ENCODE results near the gene ATP6V1C2. TPM values are rescaled to one million over a fixed set of nuclear protein-coding genes. Genes with fewer than 3 reads are reported as not detected.

Gene ATP6V1C2, protein sequence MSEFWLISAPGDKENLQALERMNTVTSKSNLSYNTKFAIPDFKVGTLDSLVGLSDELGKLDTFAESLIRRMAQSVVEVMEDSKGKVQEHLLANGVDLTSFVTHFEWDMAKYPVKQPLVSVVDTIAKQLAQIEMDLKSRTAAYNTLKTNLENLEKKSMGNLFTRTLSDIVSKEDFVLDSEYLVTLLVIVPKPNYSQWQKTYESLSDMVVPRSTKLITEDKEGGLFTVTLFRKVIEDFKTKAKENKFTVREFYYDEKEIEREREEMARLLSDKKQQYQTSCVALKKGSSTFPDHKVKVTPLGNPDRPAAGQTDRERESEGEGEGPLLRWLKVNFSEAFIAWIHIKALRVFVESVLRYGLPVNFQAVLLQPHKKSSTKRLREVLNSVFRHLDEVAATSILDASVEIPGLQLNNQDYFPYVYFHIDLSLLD
- 1.6 TPM for total RNA-seq
- long read RNA-seq, partial matches to known transcripts: 0 of 5 reads
- long read RNA-seq, other reads (novel, unspliced or antisense): 4 of 5 reads

DNA sequence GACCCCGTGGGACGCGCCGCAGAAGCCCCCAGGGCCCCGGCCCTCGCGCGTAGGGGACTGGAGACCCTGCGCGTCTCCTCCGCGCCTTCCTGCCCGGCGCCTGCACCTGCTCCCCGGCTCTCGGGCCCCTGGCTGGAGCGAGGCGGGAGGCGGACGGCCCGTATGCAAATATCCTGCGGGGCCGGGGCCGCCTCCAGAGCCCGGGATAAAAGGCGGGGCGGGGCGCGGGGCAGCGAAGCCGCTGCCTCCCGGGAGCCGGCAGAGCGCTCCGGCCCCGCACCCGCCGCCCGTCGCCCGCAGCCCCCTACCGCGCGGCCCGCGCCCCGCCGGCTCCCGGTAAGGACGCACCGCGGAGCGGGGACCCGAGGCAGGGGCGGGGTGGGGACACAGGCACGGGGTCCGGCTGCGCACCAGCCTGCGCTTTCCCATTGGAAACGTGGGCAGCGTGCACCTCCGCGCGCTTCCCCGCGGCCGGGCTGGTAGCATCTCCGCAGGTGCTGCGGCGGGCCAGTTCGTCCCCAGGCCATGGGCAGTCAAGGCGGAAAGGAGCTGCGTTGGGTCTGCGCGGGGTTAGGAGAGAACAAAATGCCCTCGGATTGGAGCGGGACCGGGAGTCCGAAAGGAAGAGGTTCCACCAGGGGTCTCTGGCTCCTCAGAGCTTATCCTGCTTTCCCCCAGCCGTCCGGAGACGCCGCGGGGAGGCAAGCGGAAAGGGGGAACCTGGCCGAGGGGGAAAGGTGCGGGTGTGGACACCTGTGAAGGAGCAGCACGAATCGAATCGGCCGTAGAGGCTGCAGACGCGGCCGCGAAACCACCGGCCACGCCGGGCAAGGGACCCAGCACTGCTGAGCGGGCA, at the start of gene ATP6V1C2:
TSS of gene ATP6V1C2 (plus strand) at position 235 of the 856 bp plus-strand sequence. CDS start 1,220 bp downstream, outside the sequence.
- DNase-seq (no peak), ATAC-seq (ENCODE audit: poor library complexity) (peak; percentile 64)
- intact Hi-C loops (cut with DNase I): no loop called here

DNA sequence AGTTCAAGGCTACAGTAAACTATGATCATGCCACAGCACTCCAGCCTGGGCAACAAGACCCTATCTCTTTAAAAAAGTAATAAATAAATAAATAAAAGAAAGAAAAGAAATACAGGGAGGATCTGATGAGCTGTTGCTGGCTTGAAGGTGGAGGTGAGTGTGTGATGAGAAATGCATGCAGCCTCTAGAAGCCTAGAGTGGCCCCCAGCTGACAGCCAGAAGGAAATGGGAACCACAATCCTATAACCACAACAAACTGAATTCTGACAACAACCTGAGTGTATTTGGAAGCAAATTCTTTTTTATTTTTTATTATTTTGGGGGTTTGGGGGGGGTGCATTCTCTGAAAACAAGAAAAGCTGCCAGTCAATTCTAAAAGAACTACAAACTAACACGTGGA, 46.3 kb upstream of the ATP6V1C2 start:
- intact Hi-C loops (cut with DNase I): no loop called here
- DNase-seq (no peak), ATAC-seq (ENCODE audit: poor library complexity) (no peak)

DNA sequence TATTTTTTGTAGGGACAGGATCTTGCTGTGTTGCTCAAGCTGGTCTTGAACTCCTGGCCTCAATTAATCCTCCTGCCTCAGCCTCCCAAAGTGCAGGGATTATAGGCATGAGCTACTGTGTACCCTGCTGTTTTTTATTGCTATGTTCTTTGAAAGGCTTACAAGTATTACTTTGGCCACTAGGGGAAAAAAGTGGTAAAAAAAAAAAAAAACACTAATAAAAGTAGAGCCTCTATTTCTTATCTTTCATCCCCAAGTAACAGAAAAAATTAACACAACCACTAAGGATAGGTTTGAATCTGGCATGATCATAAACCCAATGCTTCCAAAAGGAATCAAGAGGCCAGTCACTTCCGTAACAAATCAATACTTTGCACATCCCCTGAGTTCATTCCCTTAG, 43.2 kb upstream of the ATP6V1C2 start:
- ATAC-seq (ENCODE audit: poor library complexity) (no peak), DNase-seq (no peak)
- intact Hi-C loops (cut with DNase I): no loop called here

DNA sequence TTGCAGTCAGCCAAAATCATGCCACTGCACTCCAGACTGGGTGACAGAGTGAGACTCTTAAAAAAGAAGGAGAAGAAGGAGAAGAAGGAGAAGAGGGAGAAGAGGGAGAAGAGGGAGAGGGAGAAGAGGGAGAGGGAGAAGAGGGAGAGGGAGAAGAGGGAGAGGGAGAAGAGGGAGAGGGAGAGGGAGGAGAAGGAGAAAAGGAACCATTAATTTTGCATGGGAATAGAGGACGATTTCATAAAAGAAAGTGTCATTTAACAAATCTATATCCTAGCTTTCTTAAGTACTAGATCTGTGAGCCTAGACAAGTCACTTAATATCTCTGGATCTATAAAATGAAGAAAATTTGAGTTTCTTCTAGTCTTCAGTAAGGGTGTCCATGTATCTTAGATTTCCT, 41.2 kb upstream of the ATP6V1C2 start:
- no peak for DNase-seq
- intact Hi-C loops (cut with DNase I): no loop called here
- no peak for ATAC-seq (ENCODE audit: poor library complexity)

DNA sequence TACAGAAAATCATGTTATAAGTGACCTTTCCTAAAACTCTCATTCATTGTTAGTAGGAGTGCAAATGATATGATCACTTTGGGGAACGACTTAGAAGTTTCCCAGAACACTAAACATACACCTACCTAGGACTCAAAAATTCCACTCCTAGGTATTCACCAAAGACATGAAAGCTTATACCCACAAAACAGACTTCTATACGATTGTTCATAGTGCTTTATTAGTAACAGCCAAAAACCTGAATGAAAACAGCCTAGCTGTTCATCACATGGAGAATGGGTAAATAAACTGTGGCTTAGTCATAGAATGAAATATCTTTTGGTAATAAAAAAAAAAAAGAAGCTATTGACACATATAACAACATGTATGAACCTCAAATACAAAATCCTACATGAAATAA, 40.5 kb upstream of the ATP6V1C2 start:
- DNase-seq (no peak), ATAC-seq (ENCODE audit: poor library complexity) (no peak)
- intact Hi-C loops (cut with DNase I): no loop called here

DNA sequence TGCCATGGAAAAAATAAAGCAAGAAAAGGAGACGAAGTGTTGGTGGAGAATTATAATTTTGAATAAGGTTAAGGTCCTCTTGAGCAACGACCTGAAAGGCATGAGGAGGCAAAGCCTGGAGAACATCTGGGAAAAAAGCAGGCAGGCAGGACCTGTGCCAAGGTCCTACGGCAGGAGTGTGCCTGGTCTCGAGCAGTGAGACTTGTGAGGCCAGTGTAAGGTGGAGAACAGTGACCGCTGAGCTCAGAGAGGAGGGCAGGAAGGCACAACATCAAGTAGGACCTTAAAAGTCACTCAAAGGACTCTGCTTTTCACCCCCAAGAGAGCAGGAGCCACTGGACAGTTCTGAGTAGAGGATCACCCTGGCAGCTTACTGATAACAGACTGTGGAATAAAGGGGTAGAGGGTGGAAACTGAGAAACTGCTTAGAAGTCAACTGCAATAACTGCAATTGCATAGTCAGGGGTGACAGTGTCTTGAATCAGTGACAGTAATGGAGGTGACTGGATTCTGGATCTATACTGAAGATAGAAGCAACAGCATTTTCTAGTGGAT, 35.2 kb upstream of the ATP6V1C2 start:
- DNase-seq: no peak
- ATAC-seq (ENCODE audit: poor library complexity): no peak
- intact Hi-C loops (cut with DNase I): no loop called here

DNA sequence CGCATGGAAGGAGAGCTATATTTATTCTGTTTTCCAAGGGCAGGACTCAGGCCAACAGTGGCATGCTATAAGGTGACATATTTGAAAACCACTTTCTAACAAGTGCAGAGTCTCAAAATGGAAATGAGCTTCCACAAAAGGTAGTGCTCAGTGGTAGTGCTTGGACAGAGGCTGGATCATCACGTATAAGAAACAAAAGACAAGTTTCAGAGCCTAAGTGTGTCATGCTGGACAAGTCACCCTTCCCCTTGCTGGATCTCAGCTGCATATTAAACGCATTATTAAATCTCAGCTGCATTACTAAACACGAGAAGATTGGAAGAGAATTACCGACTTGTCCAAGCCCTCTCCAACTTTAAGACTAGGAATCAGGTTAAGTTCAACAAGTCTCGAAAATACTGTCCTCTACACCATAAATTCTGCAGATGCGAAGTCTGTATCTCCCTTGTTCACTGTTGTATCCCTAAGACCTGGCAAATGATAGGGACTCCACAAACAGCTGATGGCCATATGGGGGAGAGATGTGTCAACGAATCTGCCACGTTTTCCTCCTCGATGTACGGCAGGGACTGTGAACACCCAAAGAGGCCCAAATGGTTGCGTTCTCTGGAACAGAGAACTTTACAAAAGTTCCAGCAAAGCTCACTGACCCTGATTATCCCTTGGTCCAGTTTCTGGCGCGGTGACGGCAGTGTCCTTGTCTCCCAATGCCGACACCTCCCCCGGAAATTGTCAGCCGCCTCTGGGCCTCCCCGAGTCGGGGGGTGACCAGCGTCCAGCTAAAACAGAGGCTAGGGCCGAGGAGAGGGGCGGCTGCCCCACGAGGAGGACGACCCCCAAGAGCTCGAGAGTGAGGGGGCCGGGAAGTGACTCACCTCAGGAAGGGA, 32.3 kb upstream of the ATP6V1C2 start:
- intact Hi-C loops (cut with DNase I): no loop called here
- DNase-seq (peak; percentile 45), ATAC-seq (ENCODE audit: poor library complexity) (peak; percentile 30)

DNA sequence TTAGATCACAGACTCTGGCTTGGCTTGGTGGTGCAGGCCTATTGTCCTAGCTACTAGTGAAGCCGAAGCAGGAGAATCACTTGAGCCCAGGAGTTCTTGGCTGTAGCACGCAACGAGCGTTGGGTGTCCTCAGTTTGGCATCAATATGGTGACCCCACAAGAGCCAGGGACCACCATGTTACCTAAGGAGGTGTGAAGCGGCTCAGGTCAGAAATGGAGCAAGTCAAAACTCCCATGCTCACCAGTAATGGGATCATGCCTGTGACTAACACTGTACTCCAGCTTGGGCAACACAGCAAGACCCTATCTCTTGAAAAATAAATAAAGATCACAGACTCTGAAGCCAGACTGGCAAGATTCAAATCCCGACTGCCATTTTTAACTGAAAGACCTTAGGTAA, 29.9 kb upstream of the ATP6V1C2 start:
- DNase-seq (no peak), ATAC-seq (ENCODE audit: poor library complexity) (no peak)
- intact Hi-C loops (cut with DNase I): no loop called here

DNA sequence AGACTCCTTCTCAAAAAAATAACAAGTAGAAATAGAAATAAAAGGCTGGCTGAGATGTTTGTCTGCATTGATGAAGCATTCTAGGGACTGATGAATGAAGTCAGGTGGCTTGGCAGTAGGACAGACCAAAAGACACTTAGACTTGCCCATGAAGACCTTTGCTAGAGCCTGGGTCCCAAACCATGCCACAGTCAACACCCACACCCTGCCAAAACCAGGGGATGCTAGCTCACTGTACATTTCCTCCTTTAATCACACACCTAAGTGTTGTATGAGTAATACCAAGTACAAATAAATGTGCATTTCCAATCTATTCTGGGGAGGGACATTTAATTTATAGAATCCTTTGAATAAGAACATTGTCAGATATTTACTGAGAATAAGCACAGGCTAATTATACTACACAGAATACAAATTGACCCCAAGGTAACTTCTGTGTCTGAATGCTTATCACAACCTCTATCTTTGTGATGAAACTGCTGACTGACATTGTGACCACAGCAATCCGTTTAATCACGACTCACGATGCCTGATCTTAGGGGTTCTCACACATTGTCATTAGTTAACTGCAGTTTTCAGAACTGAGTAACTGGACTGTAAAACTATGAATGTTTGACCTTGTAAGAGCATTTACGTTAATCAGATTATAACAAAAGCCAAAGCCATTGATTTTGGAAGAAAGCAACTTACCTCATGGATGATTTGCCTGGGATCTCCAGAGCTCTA, 21.2 kb upstream of the ATP6V1C2 start:
- no peak for ATAC-seq (ENCODE audit: poor library complexity)
- intact Hi-C loops (cut with DNase I): no loop called here
- DNase-seq: no peak

DNA sequence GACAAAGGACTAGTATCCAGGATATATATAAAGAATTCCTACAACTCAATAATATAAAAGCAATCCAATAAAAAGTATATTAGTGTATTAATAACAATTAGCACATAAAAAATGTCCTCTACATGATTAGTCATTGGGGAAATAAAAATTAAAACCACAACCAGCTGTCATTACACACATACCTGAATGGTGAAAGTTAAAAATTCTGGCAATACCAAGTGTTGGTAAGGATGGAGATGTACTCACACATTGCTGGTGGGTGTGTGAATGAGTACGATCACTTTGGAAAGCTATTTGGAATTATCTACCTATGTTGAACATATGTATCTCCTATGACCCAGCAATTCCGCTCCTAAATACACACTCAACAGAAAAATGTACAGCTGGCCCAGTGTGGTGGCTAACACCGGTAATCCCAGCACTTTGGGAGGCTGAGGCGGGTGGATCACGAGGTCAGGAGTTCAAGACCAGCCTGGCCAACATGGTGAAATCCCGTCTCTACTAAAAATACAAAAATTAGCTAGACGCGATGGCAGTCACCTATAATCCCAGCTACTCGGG, 17.3 kb upstream of the ATP6V1C2 start:
- ATAC-seq (ENCODE audit: poor library complexity): no peak
- DNase-seq: no peak
- intact Hi-C loops (cut with DNase I): no loop called here

DNA sequence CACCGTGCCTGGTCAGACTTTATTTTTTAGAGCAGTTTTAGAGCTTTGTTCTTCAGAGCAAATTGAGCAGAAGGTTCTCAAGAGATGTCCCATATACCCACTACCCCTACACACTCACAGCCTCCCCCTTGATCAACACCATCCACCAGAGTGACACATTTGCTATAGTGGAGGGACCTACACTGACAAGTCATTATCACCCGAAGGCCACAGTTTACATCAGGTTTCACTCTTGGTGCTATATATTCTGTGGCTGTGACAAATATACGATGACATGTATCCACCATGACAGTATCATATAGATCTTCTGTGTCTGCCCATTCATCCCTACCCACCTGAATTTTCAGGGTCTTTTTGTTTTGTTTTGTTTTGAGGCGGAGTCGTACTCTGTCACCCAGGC, 15.4 kb upstream of the ATP6V1C2 start:
- intact Hi-C loops (cut with DNase I): no loop called here
- DNase-seq: no peak
- ATAC-seq (ENCODE audit: poor library complexity): no peak

DNA sequence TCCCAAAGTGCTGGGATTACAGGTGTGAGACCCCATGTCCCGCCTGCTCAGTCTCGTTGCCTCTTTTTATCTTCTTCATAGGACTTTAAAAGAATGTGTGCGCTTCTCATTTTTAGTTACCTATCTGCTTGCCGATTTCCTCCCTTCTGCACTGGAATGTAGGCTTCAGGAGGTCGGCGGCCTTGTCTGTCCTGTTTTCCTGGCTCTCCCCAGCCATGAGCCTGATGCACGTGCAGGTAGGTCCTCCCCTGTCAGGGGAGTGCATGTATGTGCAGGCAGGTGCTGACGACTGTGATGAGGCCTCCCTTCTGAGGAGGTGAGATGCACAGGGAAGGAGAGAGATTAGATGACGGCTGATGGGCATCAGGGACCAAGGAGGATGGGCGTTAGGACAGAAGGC, 13.6 kb upstream of the ATP6V1C2 start:
- DNase-seq (no peak), ATAC-seq (ENCODE audit: poor library complexity) (no peak)
- intact Hi-C loops (cut with DNase I): no loop called here

DNA sequence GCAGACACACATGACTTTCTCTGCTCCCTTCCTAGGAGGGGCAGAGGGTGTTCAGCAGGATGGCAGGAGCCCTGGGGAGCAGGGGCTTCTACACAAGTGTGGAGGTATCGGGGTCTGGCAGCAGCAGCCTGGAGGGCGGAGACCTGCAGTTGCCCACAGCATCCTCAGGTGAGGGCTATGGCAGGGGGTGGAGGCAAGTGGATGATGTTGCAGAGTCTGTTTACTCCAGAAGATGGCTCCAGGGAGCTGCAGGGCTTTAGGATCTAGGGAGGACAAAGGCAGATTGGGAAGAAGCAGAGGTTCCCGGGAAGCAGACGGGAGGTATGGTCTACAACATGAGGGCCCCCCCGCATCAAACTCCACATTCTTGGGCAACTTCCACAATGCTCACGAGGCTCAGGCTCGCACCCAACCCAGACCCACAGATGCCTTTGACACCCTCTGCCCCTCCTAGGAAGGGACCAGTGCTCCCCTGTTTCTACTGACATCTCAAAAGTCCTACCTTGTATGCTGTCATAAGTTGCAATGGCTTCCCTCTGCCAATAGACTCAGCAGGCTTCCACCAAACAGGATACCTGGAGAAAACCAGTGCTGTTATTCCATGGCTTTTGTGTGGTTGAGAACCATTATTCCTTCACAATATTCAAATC, 12.0 kb upstream of the ATP6V1C2 start:
- no peak for DNase-seq
- ATAC-seq (ENCODE audit: poor library complexity): peak; percentile 53

DNA sequence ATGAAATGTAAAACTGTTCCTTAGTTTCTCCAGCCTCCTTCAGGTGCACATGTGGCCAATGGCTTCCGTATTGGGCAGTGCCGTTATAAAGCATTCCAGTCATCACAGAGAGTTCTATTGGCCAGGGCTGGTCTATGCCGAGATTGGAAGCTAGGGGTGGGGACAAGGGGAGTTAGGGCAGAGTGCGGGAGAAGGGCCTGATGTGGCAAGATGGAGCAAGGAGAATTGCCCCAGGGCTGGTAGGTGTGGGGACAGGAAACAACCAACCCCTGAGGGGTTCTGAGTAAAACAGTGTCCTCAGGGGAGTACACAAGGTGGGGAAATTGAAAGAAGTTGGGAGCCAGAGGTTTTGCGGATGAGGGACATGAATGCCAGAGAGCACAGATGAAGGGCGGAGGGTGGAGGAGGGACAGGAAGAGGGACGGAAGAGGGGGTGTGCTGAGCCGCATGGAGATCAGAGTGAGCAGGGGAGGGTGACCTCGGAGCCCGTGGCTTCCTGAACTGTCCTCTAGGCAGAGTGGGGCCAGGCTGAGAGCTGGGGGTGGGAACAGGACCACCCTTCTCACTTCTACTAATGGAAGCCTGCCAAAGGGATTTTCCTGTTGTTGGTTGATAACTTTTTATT, 9.1 kb upstream of the ATP6V1C2 start:
- intact Hi-C loops (cut with DNase I): no loop called here
- DNase-seq (no peak), ATAC-seq (ENCODE audit: poor library complexity) (no peak)

More for the DNA sequence above, 12.0 kb upstream of the ATP6V1C2 start:
- intact Hi-C loops (cut with DNase I): no loop called here

DNA sequence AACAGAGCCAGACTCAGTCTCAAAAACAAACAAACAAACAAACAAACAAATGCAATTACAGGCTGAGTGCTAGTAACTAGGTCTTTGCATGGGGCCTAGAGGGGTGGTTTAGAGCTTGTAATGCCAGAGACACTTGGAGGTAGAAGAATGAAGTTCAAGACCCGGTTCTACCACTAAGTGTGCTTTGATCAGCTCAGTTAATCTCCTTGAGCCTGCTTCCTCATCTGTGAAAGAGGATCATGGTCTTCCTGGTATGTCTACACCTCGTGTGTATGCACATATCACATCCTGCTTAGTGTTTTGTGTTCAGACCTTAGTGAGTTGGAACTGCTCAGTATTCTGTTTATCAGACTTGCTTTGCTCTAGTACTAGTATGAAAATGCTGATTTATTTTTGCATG, 4.8 kb upstream of the ATP6V1C2 start:
- DNase-seq (no peak), ATAC-seq (ENCODE audit: poor library complexity) (no peak)
- intact Hi-C loops (cut with DNase I): no loop called here

DNA sequence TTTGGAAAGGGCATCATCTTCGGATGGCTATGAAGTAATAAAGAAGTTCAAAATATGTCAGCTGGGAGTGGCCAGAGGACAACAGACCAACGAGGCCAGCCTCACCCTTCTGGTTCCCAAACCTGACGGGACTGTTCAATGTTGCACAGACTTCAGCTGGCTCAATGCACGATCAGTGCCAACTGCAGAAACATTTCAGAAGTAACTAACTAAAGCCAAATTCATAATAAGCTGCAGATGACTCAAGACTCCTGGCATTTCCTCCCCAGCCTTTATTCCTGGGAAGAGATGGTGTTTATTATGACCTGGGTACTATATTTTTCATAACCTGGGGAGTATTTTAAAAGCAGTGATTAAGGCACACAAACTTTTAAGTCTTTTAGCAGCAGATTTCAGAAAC, 3.8 kb upstream of the ATP6V1C2 start:
- intact Hi-C loops (cut with DNase I): no loop called here
- DNase-seq (no peak), ATAC-seq (ENCODE audit: poor library complexity) (no peak)

DNA sequence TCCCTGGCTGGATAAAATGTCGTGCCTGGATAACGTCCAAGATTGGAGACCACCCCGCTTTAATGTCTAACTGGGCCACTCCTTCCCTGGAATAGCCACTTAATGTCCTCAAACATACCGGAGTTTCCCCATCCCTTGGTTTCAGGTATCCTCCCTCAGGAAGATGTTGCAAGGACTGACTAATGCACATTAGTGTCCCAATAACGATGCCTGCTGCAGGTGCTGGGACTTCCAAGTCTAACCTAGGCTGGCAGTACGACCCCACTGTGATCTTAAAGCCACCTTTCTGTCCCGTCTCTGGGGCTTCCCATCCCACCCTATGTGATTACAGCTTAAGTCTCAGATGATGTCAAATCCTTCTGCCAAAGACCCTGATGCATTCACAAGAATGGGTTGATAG, 1.1 kb upstream of the ATP6V1C2 start:
- ATAC-seq (ENCODE audit: poor library complexity) (no peak), DNase-seq (no peak)
- intact Hi-C loops (cut with DNase I): no loop called here
